Esophagus squamous epithelium (tissue), 5 donors: ENCODE results near the gene ADAMTS12. TPM values are rescaled to one million over a fixed set of nuclear protein-coding genes. Genes with fewer than 3 reads are reported as not detected.

Experiments
- DNase-seq: peaks from one replicate; lab custom pipeline; 2025; lab: John Stamatoyannopoulos, UW
- H3K27ac ChIP-seq, 4 donors: fragments of 200-600 bp; sonication (generic); one replicate each; pipeline ENCODE4 v1.5.1; 2016 to 2019; ENCODE audit warnings: mild to moderate bottlenecking in 1 of 4
- H3K27me3 ChIP-seq, 4 donors: fragments of 200-600 bp; sonication (generic); 1 replicate in 3 of 4; 2 replicates in 1 of 4; pipeline versions ENCODE4 v1.5.1 to v1.6.0; 2017 to 2021; ENCODE audit warnings: antibody characterized with exemption in 1 of 4
- H3K36me3 ChIP-seq, 3 donors: fragments of 200-600 bp; sonication (generic); one replicate each; pipeline ENCODE4 v1.5.1; 2016 to 2019
- H3K4me1 ChIP-seq, 3 donors: fragments of 200-600 bp; sonication (generic); one replicate each; pipeline ENCODE4 v1.5.1; 2017 to 2019
- H3K4me3 ChIP-seq, 4 donors: fragments of 200-600 bp; sonication (generic); 1 replicate in 3 of 4; 2 replicates in 1 of 4; pipeline ENCODE4 v1.5.1; 2016 to 2019; ENCODE audit warnings: mild to moderate bottlenecking in 2 of 4, moderate library complexity in 1 of 4
- H3K9me3 ChIP-seq, 3 donors: fragments of 200-600 bp; sonication (generic); one replicate each; pipeline ENCODE4 v1.5.1; 2016 to 2019
- CTCF ChIP-seq, 6 experiments: fragments of 450-650 bp in 4 of 6; fragments of 200-600 bp in 2 of 6; sonication (generic) in 2 of 6; IDR thresholded peaks; one replicate each; pipeline ENCODE4 v1.5.1; 2016 to 2019; ENCODE audit warnings: antibody characterized with exemption in 6 of 6, mild to moderate bottlenecking in 4 of 6, moderate library complexity in 4 of 6
- POLR2A ChIP-seq, 4 donors: fragments of 450-650 bp; IDR thresholded peaks; one replicate each; pipeline ENCODE4 v1.6.1; 2017; ENCODE audit warnings: antibody characterized with exemption in 4 of 4, mild to moderate bottlenecking in 4 of 4, moderate library complexity in 3 of 4
- WGBS, 2 donors: methylation state at CpG; one replicate each; pipeline ENCODE4 v1.1.5; 2018; 5-methylcytosine and 5-hydroxymethylcytosine counted together
- intact Hi-C: fragments of 100-400 bp; cut with DNase I; formaldehyde crosslinking; loops from one replicate; pipeline ENCODE4 v1.15.0; 2022
- total RNA-seq, 4 donors: library from RNA; depleted of rRNA; stranded (reverse); fragments of >200 nt; gene quantifications; one replicate each; pipeline ENCODE4 v1.1.0, GENCODE V29; 2016
- donor health status: DM: yes; HTN: yes; CAD: no.

ADAMTS12 gene
- total RNA-seq, 4 donors from 2014 or later, result 0.73 to 1.3 (median 0.76) TPM; not detected in 1

- H3K4me1 ChIP-seq, result no peaks in the 10 kb centered on the region
- intact Hi-C loops, result no loop called here
- DNase-seq, result no peak
- H3K36me3 ChIP-seq, result no peaks in the 10 kb centered on the region
- no peak overlapping the region for H3K27ac ChIP-seq
- H3K27me3 ChIP-seq, result peaks cover 0 to 2% (median 0%) of the 10 kb centered on the region in 4 donors
- TF ChIP-seq POLR2A (IDR thresholded peaks at IDR 0.05) (no peak), CTCF (IDR thresholded peaks at IDR 0.05) (no peak)
- no peaks in the 10 kb centered on the region for H3K9me3 ChIP-seq
- no peak overlapping the region for H3K4me3 ChIP-seq
Observed at GRCh38 chr5:33781286-33781685, 110.5 kb downstream of the ADAMTS12 start.

- WGBS, 2 donors, result 82 to 93% methylated on average over 2 of the region's 2 CpGs
Observed at GRCh38 chr5:33776151-33776660, 115.6 kb downstream of the ADAMTS12 start.

GRCh38 chr5:33774341-33774740 is 117.4 kb downstream of the ADAMTS12 start:
- intact Hi-C loops, result no loop called here
- Histone ChIP-seq H3K27me3 (peaks cover 0 to 2% (median 0%) of the 10 kb centered on the region in 4 donors), H3K36me3 (no peaks in the 10 kb centered on the region), H3K4me1 (no peaks in the 10 kb centered on the region), H3K9me3 (no peaks in the 10 kb centered on the region), H3K27ac (no peak overlapping the region), H3K4me3 (no peak overlapping the region)
- DNase-seq, result no peak
- WGBS, 2 donors, result 59 to 73% methylated on average over 1 of the region's 1 CpG
- no peak for TF ChIP-seq POLR2A (IDR thresholded peaks at IDR 0.05)
- no peak for TF ChIP-seq CTCF (IDR thresholded peaks at IDR 0.05)

More at GRCh38 chr5:33776151-33776660, 115.6 kb downstream of the ADAMTS12 start:
- H3K4me1 ChIP-seq, result no peaks in the 10 kb centered on the region
- peaks cover 0 to 2% (median 0%) of the 10 kb centered on the region in 4 donors for H3K27me3 ChIP-seq
- intact Hi-C loops, result no loop called here
- no peaks in the 10 kb centered on the region for H3K36me3 ChIP-seq
- no peak for TF ChIP-seq POLR2A (IDR thresholded peaks at IDR 0.05)
- TF ChIP-seq CTCF (IDR thresholded peaks at IDR 0.05), result no peak
- H3K27ac ChIP-seq, result no peak overlapping the region
- no peak overlapping the region for H3K4me3 ChIP-seq
- no peaks in the 10 kb centered on the region for H3K9me3 ChIP-seq
- no peak for DNase-seq

GRCh38 chr5:33772380-33772897 is 119.4 kb downstream of the ADAMTS12 start:
- intact Hi-C loops, result no loop called here
- DNase-seq, result no peak
- Histone ChIP-seq H3K27me3 (peaks cover 0 to under 1% (median 0%) of the 10 kb centered on the region in 4 donors), H3K4me1 (no peaks in the 10 kb centered on the region), H3K4me3 (no peak overlapping the region), H3K27ac (no peak overlapping the region), H3K9me3 (no peaks in the 10 kb centered on the region), H3K36me3 (no peaks in the 10 kb centered on the region)
- TF ChIP-seq POLR2A (IDR thresholded peaks at IDR 0.05) (no peak), CTCF (IDR thresholded peaks at IDR 0.05) (no peak)
- 26 to 50% methylated on average over 2 of the region's 2 CpGs for WGBS, 2 donors

- no peaks in the 10 kb centered on the region for H3K9me3 ChIP-seq
- no peaks in the 10 kb centered on the region for H3K4me1 ChIP-seq
- DNase-seq, result no peak
- H3K27ac ChIP-seq, result no peak overlapping the region
- TF ChIP-seq CTCF (IDR thresholded peaks at IDR 0.05) (no peak), POLR2A (IDR thresholded peaks at IDR 0.05) (no peak)
- no peak overlapping the region for H3K4me3 ChIP-seq
- intact Hi-C loops, result no loop called here
- no peaks in the 10 kb centered on the region for H3K27me3 ChIP-seq
- H3K36me3 ChIP-seq, result no peaks in the 10 kb centered on the region
- 83 to 88% methylated on average over 1 of the region's 1 CpG for WGBS, 2 donors
Observed at GRCh38 chr5:33769968-33770367, 121.8 kb downstream of the ADAMTS12 start.
